Measurements from ENCODE around the gene TSPAN6. TPM values are rescaled to one million over a fixed set of nuclear protein-coding genes. Genes with fewer than 3 reads are reported as not detected.

TSPAN6 gene
- total RNA-seq, 1 experiment from 2014 or later: 7.2 TPM

- H3K27ac ChIP-seq (ENCODE audit: low read length): no peak overlapping the region
- ChIA-PET POLR2A (no interaction called here), CTCF (no interaction called here)
- no peaks in the 10 kb centered on the region for H3K9me3 ChIP-seq (ENCODE audit: control insufficient read depth, insufficient read depth, low read depth, low read length)
- intact Hi-C loops (cut with micrococcal nuclease; ENCODE audit: unreplicated experiment): no loop called here
- TF ChIP-seq POLR2AphosphoS5 (IDR thresholded peaks at IDR 0.05; ENCODE audit: low read depth, low read length): no peak
- no peak for TF ChIP-seq SIN3A (IDR thresholded peaks at IDR 0.05; ENCODE audit: borderline replicate concordance, insufficient read depth, low read depth, low read length)
- no peak for TF ChIP-seq TCF7L2 (IDR thresholded peaks at IDR 0.05; ENCODE audit: low read depth, low read length)
- TF ChIP-seq, protein P1, sequence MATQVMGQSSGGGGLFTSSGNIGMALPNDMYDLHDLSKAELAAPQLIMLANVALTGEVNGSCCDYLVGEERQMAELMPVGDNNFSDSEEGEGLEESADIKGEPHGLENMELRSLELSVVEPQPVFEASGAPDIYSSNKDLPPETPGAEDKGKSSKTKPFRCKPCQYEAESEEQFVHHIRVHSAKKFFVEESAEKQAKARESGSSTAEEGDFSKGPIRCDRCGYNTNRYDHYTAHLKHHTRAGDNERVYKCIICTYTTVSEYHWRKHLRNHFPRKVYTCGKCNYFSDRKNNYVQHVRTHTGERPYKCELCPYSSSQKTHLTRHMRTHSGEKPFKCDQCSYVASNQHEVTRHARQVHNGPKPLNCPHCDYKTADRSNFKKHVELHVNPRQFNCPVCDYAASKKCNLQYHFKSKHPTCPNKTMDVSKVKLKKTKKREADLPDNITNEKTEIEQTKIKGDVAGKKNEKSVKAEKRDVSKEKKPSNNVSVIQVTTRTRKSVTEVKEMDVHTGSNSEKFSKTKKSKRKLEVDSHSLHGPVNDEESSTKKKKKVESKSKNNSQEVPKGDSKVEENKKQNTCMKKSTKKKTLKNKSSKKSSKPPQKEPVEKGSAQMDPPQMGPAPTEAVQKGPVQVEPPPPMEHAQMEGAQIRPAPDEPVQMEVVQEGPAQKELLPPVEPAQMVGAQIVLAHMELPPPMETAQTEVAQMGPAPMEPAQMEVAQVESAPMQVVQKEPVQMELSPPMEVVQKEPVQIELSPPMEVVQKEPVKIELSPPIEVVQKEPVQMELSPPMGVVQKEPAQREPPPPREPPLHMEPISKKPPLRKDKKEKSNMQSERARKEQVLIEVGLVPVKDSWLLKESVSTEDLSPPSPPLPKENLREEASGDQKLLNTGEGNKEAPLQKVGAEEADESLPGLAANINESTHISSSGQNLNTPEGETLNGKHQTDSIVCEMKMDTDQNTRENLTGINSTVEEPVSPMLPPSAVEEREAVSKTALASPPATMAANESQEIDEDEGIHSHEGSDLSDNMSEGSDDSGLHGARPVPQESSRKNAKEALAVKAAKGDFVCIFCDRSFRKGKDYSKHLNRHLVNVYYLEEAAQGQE (IDR thresholded peaks at IDR 0.05; ENCODE audit: insufficient read depth in 1 of 2, low read depth in 2 of 2, low read length in 1 of 2): no peak
- TF ChIP-seq, protein P2, sequence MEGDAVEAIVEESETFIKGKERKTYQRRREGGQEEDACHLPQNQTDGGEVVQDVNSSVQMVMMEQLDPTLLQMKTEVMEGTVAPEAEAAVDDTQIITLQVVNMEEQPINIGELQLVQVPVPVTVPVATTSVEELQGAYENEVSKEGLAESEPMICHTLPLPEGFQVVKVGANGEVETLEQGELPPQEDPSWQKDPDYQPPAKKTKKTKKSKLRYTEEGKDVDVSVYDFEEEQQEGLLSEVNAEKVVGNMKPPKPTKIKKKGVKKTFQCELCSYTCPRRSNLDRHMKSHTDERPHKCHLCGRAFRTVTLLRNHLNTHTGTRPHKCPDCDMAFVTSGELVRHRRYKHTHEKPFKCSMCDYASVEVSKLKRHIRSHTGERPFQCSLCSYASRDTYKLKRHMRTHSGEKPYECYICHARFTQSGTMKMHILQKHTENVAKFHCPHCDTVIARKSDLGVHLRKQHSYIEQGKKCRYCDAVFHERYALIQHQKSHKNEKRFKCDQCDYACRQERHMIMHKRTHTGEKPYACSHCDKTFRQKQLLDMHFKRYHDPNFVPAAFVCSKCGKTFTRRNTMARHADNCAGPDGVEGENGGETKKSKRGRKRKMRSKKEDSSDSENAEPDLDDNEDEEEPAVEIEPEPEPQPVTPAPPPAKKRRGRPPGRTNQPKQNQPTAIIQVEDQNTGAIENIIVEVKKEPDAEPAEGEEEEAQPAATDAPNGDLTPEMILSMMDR (IDR thresholded peaks at IDR 0.05): no peak
- no peaks in the 10 kb centered on the region for H3K36me3 ChIP-seq (ENCODE audit: control insufficient read depth, insufficient read depth, low read length)
- H3K27me3 ChIP-seq (ENCODE audit: control insufficient read depth, insufficient read depth, low read length): no peaks in the 10 kb centered on the region
- no peaks in the 10 kb centered on the region for H3K4me1 ChIP-seq (ENCODE audit: control insufficient read depth, insufficient read depth, low read length)
- H3K4me3 ChIP-seq (ENCODE audit: low read depth in 2 of 2, low read length in 2 of 2): no peak overlapping the region
- ATAC-seq (no peak), DNase-seq (ENCODE audit: low read depth, low spot score) (no peak)
- BruUV-seq (replicated peaks): no TSS peak
- in situ Hi-C loops (cut with HindIII; ENCODE audit: low pct_unique_long_range_greater_than_20kb, low sequenced_read_pairs): no loop called here
Observed at GRCh38 chrX:100662170-100662569, 25.6 kb upstream of the TSPAN6 start.

DNA sequence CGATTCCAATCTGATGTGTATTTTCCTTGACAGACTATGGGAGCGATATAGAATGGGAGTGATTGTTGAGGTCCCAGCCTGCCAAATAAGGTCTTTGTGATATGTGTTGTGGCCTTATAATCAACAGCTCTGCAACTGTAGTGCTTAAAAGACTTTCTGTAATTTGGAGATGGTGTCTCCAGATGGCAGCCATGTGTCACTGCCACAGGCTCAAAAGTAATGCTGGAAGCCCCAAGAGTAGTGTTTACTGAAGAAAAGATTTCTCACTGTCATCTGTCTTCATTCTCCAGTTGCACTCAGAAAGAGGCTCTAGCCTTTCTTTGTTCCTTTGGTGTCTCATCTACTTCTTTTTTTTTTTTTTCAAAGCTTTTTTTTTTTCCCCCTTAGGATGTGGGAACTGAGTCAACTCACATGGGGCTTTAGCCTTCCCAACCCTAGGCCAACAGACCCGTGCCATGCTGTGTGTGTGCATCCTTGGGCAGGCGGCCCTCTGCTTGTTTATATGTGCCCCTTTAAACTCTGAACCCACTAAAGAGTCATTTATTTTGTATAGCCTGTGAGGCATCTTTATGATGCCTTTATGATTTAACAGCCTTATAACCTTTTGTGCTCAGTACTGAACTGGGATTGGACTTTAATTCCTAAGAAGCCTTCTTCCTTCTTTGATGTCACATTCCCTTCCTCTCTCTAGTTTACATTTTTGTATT, 23.0 kb upstream of the TSPAN6 start:
- H3K27me3 ChIP-seq (ENCODE audit: control insufficient read depth, insufficient read depth, low read length): no peaks in the 10 kb centered on the region
- H3K36me3 ChIP-seq (ENCODE audit: control insufficient read depth, insufficient read depth, low read length): no peaks in the 10 kb centered on the region
- H3K27ac ChIP-seq (ENCODE audit: low read length): no peak overlapping the region
- TF ChIP-seq, protein P2 (IDR thresholded peaks at IDR 0.05): no peak
- TF ChIP-seq SIN3A (IDR thresholded peaks at IDR 0.05; ENCODE audit: borderline replicate concordance, insufficient read depth, low read depth, low read length) (no peak), TCF7L2 (IDR thresholded peaks at IDR 0.05; ENCODE audit: low read depth, low read length) (no peak), POLR2AphosphoS5 (IDR thresholded peaks at IDR 0.05; ENCODE audit: low read depth, low read length) (no peak)
- TF ChIP-seq, protein P1 (IDR thresholded peaks at IDR 0.05; ENCODE audit: insufficient read depth in 1 of 2, low read depth in 2 of 2, low read length in 1 of 2): no peak
- ChIA-PET POLR2A (no interaction called here), CTCF (no interaction called here)
- no TSS peak for BruUV-seq (replicated peaks)
- H3K4me3 ChIP-seq (ENCODE audit: low read depth in 2 of 2, low read length in 2 of 2): no peak overlapping the region
- no peaks in the 10 kb centered on the region for H3K9me3 ChIP-seq (ENCODE audit: control insufficient read depth, insufficient read depth, low read depth, low read length)
- H3K4me1 ChIP-seq (ENCODE audit: control insufficient read depth, insufficient read depth, low read length): no peaks in the 10 kb centered on the region
- DNase-seq (ENCODE audit: low read depth, low spot score) (no peak), ATAC-seq (no peak)
- intact Hi-C loops (cut with micrococcal nuclease; ENCODE audit: unreplicated experiment): no loop called here
- in situ Hi-C loops (cut with HindIII; ENCODE audit: low pct_unique_long_range_greater_than_20kb, low sequenced_read_pairs): no loop called here
